LHCN-M2 (cell line): Measurements from ENCODE around the gene CNIH2. TPM values are rescaled to one million over a fixed set of nuclear protein-coding genes. Genes with fewer than 3 reads are reported as not detected.
"Not testable (repeated sequence)": the region's sequence is repeated elsewhere in the genome, so short reads cannot be mapped to it uniquely, and the experiment has no call there.

Experiments used
- DNase-seq: peaks from one replicate; pipeline ENCODE4 v3.0.0-alpha.2; 2012; ENCODE audit warnings: low read depth
- total RNA-seq: library from RNA; depleted of rRNA; stranded (reverse); fragments of >200 nt; gene quantifications from 2 replicates; pipeline ENCODE4 v1.2.3, GENCODE V29; 2014

The CNIH2 gene
- total RNA-seq, 1 experiment from 2014 or later, result 0.86 TPM

DNA sequence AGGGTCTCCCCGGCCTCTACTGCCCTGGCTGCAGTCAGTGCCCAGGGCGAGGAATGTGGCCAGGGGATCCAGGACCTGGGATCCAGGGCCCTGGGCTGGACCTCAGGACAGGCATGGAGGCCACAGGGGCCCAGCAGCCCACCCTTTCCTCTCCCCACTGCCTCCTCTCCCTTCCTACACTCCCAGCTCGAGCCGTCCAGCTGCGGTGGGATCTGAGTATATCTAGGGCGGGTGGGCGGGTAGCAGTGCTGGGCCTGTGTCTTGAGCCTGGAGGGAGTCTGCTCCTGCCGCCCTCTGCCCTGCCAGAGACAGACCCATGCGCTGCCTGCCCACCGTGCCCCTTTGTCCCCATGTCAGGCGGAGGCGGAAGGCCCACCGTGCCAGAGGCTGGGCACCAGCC is 1.4 kb upstream of the CNIH2 start:
- not testable (repeated sequence) for DNase-seq

DNA sequence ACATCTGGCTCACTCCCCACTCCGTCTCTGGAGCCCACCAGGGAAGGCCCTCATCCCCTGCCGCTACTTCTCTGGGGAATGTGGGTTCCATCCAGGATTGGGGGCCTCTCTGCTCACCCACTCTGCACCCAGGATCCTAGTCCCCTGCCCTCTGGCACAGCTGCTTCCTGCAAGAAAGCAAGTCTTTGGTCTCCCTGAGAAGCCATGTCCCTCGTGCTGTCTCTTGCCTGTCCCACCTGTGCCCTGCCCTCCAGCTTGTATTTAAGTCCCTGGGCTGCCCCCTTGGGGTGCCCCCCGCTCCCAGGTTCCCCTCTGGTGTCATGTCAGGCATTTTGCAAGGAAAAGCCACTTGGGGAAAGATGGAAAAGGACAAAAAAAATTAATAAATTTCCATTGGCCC is 911 bp upstream of the CNIH2 start:
- not testable (repeated sequence) for DNase-seq

DNA sequence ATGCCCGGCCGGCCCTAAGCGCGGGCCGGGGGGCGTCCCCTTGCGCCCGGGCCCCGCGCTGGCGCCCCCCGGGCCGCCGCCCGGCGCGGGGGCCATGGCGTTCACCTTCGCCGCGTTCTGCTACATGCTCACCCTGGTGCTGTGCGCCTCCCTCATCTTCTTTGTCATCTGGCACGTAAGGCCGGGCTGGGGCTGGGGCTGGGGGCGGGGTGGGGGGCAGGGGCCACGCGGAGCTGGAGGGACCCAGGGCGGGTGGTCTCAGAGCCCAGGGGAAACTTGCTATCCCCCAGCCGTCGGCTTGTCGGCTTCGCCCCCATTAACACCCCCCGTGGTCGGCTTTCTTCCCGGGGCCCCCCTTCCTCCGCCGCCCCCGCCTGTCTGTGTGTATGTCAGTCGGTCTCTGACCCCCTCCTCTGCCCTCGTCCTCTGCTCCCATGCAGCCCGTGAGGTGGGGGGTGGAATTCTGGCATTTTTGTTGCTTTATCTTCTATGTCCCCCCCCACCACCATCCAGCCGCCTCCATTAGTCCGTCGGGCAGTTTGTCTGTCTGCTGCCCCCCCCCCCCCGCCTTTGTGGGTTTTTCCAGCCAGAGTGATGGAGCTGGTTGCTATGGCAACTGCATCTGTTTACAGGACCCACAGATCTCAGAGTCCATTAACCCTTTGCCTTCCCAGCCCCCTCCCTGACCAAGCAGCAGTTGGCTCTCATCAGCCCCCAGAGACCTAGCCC is 552 bp downstream of the CNIH2 start:
- DNase-seq, result peak; percentile 54

DNA sequence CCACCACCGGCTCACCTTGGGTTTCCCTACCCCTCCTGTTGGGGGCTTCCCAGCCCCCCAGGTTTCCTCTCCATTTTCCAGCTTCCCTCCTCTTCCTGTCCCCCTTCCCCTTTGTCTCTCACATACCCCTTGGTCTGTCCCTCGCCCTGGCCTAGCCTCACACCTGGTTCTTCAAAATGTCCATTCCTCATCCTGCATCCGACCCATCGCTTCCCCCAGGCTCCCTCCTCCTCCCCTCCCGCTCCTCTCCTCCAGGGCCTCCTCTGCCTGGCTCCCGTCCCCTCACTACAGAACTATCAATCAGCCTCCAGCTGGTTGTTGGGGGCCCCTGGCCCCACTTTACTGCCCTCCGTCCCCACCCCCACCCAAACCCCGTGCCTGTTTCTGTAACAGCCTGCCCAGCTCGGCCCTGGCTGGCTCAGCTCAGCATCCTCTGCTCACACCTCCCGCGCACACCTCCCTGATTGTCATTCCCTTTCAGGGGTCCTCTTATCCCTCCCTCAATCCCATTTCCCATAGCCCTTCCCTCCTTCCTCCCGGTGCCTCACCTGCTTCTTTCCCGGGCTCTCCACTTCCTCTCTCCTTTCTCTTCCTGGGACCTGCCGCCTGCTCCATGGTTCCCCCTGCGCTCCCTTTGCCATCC is 1.2 kb downstream of the CNIH2 start:
- DNase-seq, result no peak

DNA sequence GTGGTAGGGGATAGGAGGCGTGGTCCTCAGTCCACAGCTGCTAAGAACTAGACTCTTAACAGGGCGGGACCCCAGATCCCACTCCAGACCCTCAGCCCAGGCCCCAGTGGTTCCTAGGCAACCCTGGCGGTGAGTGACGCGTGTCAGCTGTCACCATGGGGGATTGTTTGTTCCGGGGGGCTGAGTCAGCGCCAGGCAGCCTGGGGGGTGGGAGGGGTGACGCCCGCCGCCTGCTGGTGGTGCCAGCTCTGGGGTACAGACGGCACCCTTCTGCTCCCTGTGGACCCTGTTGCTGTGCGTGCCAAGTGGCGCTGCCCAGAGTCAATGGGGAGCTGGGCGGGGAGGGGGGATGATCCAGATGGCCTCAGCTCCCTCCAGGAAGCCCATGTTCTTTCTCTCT is 2.5 kb downstream of the CNIH2 start:
- no peak for DNase-seq

DNA sequence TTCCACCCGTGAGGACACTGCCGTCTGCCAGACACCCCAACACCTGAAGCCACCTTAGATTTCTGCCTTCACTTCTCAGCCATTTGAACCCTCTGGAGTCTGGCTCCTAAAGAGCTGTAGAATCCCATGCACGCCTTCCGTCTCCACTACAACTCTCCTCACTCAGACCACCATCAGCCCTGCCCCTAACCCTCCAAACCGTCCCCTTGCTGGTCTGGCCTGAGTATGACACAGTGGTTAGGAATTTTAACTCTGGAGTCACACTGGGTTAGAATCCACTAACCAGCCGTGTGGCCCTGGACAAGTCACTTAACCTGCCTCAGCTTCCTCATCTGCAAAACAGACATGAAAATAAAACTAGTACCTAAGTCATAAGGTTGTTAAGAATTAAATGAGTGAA is 3.0 kb downstream of the CNIH2 start:
- no peak for DNase-seq

DNA sequence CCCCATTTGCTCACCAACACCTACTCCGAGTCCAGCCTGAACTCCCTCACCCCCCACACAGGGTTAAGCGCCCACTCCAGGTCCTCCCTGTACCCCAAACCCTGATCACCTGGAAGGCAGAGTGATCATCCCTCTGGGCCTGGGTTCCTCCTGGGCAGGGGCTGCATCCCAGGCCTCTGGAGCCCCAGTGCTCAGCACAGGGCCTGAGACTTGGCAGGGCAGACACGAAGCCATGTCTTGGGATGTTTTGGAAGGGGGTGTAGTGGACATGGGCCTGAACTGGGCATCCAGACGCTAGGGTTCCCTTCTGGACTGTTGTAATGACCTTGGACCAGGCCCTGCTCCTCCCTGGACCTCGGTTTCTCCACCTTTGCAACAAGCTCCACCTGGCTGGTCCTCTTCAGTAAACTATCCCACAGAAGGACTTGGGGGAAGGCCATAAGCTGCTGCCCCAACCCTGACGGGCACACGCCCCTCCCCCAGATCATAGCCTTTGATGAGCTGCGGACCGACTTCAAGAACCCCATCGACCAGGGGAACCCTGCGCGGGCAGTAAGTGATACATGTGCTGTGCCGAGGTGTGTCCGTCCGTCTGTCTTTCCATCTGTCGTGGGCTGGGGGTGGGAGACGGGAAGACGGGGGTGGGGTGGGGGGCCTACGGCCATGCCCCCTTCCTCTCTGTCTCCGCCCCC is 3.9 kb downstream of the CNIH2 start:
- DNase-seq, result no peak

DNA sequence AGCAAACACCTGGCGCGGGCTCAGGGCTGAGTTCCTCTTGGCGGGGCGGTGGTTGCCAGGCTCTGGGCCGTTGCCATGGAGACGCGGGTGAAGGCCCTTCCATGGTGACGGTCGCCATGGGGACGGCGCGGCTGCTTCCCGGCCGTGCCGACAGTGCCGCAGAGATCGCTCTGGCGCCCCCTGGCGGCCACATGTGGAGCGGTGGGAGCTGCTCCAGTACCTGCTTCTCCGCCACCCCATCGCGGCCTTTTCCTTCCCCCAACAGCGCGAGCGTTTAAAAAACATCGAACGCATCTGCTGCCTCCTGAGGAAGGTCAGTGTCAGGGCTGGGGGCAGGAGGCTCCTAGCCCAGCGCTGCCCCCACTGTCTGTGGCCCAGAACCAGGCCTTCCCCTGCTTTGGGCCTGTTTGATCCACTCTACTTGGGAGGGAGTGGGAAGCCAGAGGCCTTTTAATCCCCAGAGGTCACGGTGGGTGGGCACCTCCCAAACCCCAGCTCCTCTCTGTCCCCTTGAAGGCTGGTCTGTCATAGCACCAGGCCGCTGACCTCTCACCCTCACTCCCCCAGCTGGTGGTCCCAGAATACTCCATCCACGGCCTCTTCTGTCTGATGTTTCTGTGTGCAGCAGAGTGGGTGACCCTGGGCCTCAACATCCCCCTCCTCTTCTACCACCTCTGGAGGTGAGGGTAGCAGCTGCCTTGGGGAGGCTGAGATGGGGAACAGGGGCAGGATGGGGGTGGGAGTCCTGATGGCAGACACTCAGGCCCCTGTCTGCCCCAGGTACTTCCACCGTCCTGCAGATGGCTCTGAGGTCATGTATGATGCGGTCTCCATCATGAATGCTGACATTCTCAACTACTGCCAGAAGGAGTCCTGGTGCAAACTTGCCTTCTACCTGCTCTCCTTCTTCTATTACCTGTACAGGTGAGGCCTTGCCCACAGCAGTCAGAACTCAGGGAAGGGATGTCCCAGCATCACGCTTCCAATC is 4.8 kb downstream of the CNIH2 start:
- DNase-seq, result peak; percentile 91

DNA sequence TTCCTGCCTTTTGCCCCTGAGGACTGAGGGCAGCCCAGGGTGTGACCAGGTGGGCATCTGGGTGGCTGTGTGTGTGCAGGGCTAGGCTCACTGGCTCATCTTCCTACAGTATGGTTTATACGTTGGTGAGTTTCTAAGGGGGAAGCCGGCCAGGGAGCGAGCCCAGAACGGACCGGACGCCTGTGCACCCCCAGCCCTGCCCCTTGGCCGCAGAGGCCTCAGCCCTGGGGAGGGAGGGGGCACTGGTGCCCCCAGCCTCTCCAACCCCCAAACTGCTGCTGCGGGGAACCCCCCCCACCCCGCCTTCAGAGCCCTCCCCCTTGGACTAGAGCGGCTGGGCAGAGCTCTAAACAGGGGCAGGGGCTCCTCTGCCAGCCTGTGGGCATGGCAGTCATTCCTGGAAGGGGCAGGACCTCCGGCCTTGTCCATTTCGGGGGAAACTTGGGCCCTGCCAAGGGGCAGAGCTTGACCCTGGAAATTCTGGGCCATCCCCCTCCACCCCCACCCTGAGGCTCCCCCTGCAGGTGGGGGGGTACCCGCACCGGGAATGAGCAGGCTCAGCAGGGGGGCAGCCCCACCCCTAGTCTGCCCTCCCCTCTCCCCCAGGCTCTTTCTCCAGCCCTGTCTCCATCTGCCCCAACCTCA is 5.6 kb downstream of the CNIH2 start:
- DNase-seq, result no peak

DNA sequence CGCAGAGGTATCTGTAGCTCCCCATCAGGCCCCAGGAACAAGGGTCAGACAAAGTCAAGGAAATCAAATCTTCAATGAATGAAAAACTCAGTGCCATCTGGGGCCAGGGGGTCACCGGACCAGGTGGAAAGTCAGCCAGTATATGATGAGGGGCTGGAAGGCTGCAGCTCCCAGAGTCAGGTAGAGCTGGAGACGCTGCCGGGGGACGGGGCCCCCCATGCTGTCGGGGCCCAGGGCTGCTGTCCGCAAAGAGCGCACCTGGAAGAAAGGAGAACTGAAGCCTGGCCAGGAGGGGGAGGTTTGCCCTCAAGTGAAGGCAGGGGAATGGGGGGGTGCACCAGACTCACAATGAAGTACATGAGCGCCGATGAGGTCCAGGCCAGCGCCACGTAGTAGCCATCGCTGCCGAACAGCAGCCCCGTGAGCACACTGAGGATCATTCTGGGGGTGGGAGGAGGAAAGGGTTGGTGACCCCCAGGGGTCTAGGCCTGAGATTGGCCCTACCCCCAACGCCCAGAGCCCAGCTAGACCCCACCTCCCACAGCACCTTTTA is 6.6 kb downstream of the CNIH2 start:
- DNase-seq, result no peak

DNA sequence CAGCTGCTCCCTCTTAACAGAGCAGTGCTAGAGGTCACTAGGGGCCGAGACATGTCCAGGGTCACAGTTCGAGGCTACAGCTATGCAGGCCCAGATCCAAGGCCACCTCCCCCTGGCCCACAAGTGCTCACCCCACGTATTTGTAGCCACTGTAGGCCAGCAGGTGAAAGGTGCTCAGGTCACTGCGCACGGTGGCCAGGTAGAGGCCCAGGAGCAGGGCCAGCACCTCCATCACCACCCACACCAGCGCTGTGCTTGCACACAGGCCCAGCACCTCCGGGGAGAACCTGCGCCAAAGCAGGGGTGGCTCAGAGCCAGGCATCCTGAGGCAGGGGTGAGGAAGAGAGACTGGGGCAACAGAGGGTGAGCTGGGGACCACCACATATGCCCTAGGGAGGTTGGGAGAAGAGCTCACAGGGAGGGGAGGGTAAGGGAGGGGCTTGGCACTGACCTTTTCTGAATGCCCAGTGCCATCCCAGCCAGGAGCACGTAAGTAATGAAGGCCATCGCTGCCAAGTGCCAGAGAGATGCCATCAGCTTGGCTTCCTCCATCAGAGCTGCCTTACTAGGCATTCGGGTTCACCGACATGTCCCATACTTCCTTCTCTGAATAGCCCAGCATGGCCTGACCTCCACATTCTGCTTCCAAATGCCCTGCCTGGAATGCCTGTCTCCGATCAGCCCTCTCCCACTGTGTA is 7.4 kb downstream of the CNIH2 start:
- DNase-seq, result no peak

DNA sequence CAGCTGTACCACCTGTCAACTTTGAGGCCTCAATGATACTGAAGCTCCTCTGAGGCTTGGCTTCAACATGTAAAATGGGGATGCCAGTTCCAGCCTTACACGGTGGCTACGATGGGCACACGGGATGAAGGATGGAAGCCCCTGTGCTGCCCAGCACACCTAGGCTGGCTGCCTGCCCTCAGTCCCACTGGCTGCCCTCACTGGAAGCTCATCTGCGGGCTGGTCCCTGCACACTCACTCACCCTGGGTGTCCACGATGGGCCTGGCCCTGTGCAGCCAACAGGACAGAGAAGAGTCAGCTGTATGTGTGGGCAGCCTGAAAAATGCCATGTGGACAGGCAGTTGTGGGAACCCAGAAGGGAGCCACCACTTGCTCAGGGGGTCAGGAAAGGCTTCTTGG is 8.7 kb downstream of the CNIH2 start:
- DNase-seq, result no peak

DNA sequence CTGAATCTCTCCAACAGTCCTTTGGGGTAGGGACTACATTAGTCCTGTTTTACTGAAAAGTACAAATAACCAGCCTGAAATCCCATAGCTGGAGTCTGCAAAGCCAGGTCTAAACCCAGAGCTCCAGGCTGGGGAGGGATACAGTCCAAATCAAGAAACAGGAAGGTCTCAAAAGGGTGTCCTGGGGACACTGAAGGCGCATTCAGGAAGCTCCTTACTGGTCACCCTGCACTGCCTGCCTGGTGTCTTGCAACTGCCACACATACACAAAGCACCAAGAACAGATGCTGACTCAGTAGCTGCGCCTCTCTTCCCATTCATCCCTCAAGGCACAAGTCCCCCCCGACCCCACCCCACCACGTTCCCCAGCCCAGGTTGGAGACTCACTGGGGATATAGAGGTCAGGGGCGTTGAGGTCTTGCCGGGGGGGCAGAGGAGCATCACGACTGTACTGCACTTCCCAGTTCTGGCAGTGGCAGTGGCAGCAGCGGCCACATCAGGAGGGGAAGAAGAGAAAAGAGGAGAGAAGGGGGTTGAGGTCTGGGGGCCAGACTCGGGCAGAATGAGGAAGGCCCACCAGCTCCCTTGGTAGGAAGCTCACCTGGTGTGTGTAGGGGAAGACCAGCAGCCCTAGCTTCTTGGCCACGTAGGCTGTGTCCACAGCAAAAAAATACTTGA is 9.4 kb downstream of the CNIH2 start:
- DNase-seq, result no peak

DNA sequence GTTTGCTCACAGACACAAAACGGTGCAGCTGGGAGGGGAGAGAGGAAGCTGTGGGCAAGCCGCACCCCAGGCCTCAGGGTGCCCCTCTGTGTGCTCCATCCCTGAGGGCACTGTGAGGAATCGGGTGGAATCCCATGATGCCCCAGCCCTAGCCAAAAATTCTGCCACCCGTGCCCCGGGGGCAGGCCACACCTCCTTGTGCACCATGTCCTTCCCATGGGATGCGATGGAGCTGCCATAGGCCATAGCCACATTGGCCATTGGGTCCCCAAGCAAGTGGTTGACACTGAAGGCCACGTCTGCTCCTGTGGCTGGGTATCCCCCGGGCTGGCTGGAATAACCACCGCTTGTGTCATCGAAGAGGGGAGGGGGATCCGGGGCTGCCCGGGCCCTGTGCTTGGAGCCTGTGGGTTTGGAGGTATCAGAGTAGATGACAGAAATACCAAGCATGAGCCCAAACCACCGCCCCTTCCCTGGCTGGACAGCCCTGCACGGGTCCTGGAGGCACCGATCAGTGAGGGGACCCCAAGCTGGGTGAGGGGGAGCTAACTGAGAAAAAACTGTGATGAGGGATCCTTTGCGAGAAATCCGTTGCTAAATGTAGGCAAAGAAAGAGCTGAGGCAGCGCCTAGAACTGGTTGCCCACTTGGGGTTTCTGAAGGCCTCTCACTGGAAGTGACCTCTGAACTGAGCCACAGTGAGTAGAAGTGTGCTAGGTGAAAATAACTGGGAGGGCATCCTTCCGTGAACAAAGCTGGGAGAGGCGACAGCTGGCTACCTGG is 10.1 kb downstream of the CNIH2 start:
- DNase-seq, result no peak

DNA sequence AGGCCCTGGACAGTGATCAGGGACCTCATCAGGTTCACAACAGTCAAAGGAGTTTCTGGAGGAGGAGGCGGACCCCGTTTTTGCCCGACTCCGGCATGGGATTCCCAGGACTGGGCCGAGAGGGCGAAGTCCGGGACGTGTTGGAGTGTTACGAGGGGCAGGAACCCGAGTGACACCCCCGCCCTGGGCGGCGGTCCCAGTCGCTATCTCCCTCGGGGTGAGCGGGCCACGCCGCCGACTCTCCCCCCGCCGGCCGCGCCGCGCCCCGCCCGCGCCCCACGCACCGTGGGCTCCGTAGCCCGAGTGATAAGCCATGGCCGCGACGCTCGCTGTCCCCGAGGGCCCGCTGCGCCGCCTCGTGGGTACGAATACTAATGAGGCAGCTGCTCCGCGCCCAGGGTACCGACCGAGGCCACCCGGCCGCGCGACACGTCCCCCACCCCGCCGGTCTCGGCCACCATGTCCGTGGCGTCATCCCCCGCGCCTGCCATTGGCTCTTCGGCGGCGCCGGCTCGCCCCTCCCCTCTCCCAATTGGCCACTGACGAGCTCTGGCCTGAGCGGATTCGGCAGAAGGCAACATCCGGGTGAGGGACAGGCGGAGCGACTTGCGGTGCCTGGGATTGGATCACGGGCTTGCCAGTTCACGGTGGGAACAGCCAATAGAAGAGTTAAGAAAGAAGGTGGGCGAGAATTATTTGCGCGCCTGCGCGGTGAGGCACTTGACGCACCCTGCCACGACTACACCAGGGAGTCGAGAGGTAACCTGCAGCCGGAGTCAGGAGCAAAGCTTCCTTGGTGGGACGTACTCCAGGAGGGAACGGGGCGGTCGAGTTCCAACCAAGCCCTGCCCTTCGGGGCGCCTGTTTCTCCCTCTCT is 10.9 kb downstream of the CNIH2 start, which contains the start of gene YIF1A:
TSS of gene YIF1A (minus strand) at position 473 of the 877 bp plus-strand sequence. CDS start at position 315, 158 bp downstream.
- peak; percentile 98 for DNase-seq

DNA sequence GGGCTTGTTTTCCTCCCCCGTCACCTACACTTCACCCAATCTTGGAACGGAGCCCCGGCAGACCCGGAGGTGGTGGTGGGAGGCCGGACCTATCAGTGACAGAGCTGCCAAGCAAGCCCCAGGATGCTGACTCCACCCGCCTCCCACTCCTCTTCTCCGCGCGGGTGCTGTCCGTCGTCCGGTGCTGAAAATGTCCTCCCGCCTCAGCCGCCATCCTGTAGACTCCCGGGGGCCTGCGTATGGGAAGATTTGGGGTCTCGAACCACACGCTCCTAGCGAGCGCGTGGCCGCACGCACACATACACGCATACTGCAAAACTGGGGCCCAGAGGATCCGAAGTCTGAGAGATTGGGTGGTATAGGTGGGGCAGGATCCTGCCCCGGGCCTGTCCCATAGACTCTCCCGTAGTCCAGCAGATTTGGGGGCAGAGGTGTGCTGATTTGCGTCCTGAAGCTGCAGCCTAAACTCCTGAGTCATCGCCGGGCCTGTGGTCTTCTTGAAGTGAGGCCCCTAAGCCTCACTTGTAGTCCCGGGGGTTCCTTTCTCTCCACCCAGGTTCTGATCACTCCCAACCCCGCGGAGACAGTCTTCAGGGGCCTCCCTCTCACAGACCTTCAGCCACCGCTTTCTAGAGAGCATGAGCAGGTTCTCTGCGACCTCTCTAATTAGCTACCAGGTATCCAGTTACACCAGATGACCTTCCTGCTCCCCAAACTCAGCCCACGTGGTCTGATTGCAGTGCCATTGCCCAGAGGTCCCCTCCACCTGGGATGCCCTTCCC is 11.8 kb downstream of the CNIH2 start:
- no peak for DNase-seq

DNA sequence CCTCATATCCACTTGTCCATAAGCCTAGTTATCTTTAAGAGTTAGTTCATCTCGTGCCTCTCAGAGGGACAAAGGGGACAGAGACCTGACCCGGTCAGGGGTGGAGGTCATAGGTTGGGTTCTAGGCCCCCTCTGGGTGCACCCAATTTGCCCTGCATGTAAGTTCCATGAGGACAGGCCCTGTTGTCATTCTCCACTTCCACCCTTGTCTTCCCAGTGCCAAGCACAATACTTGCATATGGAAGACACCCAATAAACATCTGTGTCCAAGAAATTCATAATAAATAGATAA is 12.3 kb downstream of the CNIH2 start:
- DNase-seq, result no peak
